NCI-H510A (cell line): Measurements from ENCODE around the gene PLEKHA6.
"Not testable (repeated sequence)": the region's sequence is repeated elsewhere in the genome, so short reads cannot be mapped to it uniquely, and the experiment has no call there.

Experiments
- DNase-seq: peaks from one replicate; lab custom pipeline; 2025; lab: John Stamatoyannopoulos, UW

The PLEKHA6 gene

DNA sequence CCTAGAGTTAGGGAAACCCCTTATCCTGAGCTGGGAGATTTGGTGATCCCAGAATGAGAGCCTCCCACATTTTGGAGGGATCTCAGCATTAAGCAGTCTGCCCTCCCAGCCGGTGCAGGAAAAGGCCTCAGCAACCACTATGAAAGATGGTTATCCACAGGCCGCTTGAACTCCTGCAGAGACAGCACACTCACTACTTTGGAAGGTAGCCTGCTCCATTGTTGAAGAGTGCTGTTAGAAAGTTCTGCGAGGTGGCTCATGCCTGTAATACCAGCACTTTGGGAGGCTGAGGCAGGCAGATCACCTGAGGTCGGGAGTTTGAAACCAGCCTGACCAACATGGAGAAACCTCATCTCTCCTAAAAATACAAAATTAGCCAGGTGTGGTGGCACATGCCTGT lies 48.8 kb downstream of the PLEKHA6 start:
- DNase-seq, result not testable (repeated sequence)

DNA sequence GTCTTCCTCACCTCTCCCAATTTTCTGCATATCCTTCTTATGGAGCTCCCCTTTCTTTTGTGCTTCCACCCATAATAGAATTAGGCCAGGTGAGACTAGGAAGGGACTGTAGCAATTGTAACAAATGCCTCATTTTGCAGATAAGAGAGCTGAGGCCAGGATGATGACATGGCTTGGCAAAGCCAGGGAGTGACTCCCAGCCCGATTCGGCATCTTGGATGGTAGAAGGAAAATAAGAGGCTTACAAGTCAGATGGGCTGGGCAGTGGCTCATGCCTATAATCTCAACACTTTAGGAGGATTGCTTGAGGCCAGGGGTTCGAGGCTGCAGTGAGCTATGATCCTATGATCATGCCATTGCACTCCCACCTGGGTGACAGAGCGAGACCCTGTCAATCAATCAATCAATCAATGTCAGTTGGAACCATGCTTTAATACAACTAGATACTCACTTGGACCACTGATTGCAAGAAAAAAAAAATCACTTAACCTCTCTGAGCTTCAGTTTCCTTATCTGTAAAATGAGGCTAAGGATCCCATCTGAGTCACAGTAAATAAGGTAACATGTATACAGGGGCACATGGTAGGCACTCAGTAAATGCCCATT lies 51.6 kb downstream of the PLEKHA6 start:
- DNase-seq, result no peak

DNA sequence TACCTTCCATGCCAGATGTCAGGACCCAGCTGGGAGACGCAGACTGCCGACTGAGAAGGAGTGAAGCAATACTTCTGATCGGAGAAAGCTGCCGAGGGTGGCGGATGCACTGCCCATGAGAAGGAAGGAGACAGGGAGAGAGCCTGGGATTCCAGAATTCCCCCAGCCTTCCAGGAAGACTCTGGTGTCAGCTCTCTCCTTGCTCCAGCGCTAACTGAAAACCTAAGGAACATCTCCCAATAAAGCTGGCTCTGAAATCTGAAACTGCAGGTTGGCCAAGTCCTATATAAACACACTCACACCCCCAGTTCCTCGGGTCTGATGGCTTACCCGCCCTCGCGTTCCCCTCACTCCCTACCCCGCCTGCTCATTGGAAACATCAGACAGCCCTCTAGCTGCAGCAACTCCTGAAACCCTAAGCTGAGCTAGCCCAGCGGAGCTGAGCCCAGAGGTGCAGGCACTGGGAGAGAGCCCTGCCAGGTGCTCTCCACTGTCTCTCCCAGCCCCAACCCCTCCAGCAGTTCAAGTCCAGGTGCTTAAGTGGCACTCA lies 52.3 kb downstream of the PLEKHA6 start:
- DNase-seq, result peak; percentile 87

- no peak for DNase-seq
These were observed 53.7 kb downstream of the PLEKHA6 start for GRCh38 chr1:204306076-204306475.

DNA sequence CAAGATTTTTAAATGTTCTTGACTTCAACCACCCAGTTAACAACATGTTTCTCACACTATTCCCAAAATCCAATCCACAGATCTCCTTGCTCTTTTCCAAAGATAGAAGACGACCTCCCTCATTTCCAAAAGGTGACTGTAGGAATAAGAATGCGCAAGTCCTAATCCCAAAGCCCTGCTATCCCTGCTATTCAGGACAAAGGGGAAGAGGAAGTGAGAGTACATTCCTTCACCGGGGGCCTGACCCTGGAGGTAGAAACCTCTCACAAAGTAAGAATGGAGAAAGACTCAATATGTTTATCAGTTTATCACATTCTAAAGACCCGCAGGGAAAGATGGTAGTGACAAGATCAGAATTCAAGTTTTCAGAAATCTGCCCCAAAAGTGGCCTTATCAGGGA lies 55.7 kb downstream of the PLEKHA6 start:
- DNase-seq, result no peak

DNA sequence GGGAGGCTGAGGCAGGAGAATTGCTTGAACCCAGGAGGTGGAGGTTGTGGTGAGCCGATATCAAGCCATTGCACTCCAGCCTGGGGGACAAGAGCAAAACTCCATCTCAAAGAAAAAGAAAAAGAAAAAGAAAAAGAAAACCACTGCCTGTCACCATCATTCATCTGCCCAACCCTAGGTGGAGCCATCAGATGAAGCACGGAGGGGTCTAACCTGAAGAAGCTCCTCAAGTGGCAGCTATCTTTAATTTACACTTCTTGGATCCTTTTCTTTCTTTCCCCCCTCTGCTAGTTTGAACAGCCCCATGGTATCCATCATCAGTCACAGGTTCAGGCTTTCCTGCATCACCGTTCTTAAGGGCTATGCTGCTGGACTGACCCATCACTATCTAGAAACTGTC lies 57.0 kb downstream of the PLEKHA6 start:
- no peak for DNase-seq

DNA sequence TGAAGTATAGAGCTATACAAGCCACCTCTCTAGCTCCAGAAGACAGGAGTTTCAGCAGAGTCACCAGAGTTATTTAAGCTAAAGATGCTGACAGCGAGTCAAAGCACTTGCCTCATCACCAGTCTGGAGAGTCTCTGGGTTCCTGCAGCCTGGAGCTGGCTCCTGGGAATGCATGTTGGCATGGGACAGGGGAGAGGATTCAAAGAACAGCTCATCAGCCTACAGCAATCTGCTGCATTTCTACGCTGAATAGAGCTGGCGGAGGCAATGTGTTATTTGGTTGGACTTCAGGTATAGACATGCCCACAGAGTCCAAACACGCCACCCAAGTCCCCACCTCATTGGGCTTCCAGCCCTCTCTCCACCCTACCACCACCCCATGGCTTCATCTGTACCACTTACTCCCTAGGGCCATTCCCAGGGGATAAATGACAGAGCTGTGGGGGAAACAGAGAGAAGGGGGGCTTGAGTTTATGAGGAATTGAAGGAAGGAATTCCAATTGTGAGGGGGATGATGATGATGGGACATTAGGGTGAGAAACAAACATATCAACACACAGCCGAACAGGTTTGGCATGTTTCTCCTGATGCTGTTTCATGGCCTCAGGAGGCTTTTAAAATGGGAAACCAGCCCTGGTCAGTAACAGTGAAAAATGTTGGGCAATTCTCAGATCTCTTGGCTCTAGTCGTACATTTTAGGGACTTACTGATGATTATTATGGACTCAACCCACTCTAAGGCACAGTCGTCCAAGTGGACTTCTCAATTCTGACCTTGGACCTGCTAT lies 58.4 kb downstream of the PLEKHA6 start:
- DNase-seq, result no peak

- no peak for DNase-seq
These were observed 59.8 kb downstream of the PLEKHA6 start for GRCh38 chr1:204299814-204300365.

DNA sequence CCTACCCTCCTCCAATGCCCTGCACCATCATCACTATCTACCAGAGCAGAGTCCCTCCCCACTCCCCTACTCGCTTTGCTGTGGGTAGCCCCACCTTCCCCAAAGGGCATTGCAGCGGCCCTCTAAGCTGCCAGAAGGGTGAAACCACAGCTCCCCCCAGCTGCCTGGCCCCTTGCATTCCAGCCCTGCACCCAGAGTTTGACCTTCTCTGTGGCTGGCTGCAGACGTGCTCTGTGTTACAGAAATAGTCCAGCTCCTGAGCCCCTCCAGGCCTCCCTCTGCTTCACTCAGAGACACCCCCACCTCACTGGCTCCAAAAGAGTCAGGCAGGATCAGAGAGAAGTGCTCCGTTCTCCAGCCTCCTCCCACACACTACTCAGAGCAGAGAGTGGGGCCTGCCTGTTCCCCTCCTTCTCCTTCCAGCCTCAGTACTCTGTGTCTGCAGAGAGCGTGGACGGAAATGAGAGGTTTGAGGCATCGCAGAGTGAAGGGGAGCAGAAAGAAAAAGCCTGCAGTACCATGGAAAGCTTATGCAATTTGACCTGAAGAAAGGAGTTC lies 63.2 kb downstream of the PLEKHA6 start:
- DNase-seq, result no peak

DNA sequence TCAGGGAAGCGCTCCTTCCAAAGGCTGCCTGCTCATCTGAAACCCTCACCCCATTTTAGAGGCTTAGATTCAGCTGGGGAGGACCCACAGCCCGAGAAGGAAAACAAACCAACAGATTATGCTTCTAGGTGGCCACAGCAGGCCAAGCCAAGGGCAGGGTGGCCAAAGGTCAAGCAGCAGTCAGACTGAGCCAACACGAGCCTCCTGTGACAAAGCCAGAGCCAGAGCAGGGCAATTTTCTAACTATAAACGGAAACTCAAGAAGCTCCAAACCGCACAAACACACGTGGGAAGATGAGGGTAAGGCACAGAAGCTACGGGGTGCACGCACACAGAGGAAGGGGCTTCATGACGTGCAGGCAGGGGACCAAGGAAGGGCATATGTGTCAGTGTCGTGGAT lies 64.1 kb downstream of the PLEKHA6 start:
- no peak for DNase-seq

DNA sequence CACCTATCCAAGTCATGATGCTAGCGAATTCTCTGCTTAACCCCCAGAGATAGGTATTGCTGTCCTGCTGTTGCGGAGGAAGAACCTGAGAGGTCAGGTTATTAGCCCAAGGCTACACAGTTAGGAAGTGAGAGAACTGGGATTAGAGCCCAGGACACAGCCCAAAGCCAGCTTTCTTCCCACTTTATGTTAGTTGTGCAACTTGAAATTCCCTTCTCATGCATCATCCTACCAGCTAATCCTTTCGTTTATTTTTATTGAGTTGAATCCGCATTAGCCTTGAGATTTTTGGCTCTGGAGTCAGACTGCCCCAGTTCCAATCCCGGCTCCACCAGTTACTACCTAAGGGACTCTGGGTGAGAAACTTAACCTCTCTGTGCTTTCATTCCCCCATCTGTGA lies 65.4 kb downstream of the PLEKHA6 start:
- no peak for DNase-seq

GRCh38 chr1:204293605-204294337 lies 66.0 kb downstream of the PLEKHA6 start:
- no peak for DNase-seq

DNA sequence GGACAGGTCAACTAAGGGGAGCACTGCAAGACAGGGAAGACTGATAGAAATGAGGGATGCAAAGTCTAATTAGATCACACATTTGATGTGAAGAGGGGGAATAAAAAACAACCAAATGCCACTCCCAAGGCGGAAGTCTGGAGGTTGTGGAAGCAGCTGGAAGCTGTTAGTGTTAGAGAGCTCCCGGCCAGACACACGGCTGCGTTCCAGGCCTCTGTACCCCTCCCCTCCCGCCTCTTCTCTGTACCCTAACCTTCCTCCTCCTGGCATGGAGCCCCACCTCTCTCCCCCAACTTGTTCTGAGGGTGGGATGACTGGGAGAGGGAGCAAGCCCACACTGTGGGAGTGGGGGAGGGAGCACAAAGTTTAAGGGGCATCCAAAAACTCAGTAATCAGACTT lies 67.0 kb downstream of the PLEKHA6 start:
- no peak for DNase-seq

- no peak for DNase-seq
These were observed 70.4 kb downstream of the PLEKHA6 start for GRCh38 chr1:204289280-204289679.

DNA sequence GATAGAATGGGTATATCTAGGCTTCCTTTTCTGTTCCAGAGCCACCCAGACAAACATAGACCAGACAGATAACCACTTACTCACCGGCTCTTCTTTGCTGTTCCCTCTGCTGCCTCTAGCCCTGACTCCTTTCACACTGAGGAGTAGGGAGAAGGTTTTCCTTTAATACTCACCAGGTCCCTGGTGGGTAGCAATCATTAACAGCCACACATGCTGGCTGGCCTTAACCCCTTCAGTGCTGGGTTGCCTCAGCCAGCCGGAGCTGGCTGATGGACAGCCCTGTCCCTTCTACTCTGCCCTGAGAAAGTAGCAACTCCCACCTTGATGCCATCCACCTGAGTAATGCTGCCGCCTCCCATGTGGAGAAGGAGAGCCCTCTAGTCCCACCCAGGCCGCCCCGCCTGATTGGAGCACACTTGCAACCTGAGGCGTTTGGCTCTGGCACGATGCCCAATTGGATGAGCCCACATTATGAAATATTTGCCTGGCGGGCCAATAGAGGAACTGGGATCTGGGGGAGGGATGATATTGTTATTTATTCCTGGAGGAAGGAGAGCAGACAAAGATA lies 71.6 kb downstream of the PLEKHA6 start:
- DNase-seq, result peak; percentile 93

GRCh38 chr1:204287466-204287891 lies 72.2 kb downstream of the PLEKHA6 start:
- no peak for DNase-seq

DNA sequence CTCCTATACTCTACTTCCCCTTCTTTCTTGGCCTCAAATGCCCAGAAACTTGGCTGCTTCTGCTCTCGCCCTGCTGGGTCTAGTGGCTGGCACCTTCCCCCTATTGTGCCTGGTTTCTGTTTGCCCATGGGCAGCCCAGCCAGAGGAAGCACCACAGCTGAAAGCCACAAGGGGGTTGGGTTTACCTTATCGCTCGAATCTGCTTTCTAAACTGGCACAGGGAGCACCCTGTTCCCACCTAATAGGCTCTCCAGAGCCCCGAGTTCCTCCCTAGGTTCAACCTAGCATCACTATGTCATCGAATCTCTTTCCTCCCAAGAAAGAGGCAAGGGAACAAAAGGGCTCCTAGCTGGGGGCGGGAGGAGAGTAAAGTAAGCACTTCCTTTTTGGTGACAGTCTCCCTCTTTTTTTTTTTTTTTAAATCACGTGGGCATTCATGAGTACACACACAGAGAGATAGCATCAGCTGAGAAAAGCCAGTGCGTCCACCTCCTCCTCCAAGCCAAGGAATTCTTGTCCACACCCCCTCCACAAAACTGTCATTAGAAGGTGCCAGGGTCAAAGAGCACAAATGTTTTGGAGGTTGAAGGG lies 72.8 kb downstream of the PLEKHA6 start:
- DNase-seq, result no peak

DNA sequence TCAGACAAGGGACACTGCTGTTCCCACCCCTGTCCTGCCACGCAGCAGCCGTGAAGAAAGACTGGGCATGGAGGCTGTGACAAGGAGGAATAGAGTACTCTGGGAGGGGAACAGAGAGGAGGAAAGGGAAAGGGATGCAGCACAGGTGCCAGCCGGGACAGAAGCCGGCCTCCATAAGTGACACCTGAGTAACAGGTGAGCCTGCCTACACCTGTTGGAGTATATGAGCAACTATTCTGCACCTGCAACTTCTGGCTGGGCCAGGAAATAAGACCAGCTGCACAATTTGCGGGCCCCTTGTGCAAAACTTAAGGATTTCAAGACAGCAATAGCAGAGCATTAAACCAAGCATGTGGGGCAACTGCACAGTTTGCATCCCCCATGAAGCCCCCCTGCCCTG lies 73.4 kb downstream of the PLEKHA6 start:
- peak; percentile 23 for DNase-seq

GRCh38 chr1:204285436-204286305 lies 74.1 kb downstream of the PLEKHA6 start:
- peak; percentile 36 for DNase-seq

- no peak for DNase-seq
These were observed 74.8 kb downstream of the PLEKHA6 start for GRCh38 chr1:204284929-204285328.
